Measurements from ENCODE around the gene CCDC136.

- TF ChIP-seq, protein P1, sequence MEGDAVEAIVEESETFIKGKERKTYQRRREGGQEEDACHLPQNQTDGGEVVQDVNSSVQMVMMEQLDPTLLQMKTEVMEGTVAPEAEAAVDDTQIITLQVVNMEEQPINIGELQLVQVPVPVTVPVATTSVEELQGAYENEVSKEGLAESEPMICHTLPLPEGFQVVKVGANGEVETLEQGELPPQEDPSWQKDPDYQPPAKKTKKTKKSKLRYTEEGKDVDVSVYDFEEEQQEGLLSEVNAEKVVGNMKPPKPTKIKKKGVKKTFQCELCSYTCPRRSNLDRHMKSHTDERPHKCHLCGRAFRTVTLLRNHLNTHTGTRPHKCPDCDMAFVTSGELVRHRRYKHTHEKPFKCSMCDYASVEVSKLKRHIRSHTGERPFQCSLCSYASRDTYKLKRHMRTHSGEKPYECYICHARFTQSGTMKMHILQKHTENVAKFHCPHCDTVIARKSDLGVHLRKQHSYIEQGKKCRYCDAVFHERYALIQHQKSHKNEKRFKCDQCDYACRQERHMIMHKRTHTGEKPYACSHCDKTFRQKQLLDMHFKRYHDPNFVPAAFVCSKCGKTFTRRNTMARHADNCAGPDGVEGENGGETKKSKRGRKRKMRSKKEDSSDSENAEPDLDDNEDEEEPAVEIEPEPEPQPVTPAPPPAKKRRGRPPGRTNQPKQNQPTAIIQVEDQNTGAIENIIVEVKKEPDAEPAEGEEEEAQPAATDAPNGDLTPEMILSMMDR (conservative IDR thresholded peaks at IDR 0.05; ENCODE audit: low read length) = no peak
- TF ChIP-seq EZH2phosphoT487 (IDR thresholded peaks at IDR 0.05; ENCODE audit: borderline replicate concordance, low read depth, low read length) = no peak
These were observed 35.6 kb downstream of the CCDC136 start for GRCh38 chr7:128827248-128827958.

Measured in OCI-LY7 (cell line).